ENCODE measurements around the gene PRDM7. TPM values are rescaled to one million over a fixed set of nuclear protein-coding genes. Genes with fewer than 3 reads are reported as not detected.

The PRDM7 gene
- total RNA-seq, 1 donor from 2014 or later, result not detected

DNA sequence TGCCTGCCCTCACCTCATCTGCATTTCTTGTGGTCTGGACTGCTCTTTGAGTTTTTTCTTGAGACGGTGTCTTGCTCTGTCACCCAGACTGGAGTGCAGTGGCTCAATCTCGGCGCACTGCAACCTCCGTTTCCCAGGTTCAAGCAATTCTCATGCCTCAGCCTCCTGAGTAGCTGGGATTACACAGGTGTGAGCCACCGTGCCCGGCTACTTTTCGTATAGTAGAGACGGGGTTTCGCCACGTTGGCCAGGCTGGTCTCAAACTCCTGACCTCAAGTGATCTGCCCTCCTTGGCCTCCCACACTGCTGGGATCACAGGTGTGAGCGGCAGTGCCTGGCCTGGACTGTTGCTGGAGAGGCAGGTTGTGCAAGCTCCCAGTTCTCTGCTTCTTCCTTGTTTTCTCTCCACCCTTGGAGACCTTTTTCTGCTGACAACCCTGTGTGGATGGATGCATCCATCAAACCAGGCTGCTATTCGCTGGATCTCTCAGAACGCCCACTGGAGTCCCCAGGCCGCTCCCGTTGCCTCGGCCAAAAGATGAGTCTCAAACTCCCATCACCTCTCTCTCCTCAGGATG, 35.1 kb downstream of the PRDM7 start:
- Mint-ChIP-seq H3K36me3 (ENCODE audit: low read depth, unreplicated experiment) (peaks cover 12% of the 10 kb centered on the region), H3K9me3 (ENCODE audit: unreplicated experiment) (no peaks in the 10 kb centered on the region), H3K4me1 (ENCODE audit: low read depth, unreplicated experiment) (peaks cover 2% of the 10 kb centered on the region), H3K4me3 (ENCODE audit: unreplicated experiment) (no peak overlapping the region), H3K27ac (ENCODE audit: unreplicated experiment) (no peak overlapping the region), H3K27me3 (ENCODE audit: low read depth, unreplicated experiment) (no peaks in the 10 kb centered on the region)
- FAIRE-seq (no peak), DNase-seq (ENCODE audit: low read depth) (no peak)
- no peak for TF ChIP-seq EZH2 (IDR thresholded peaks at IDR 0.05; ENCODE audit: insufficient read depth, low read length)
- TF ChIP-seq, protein P1, sequence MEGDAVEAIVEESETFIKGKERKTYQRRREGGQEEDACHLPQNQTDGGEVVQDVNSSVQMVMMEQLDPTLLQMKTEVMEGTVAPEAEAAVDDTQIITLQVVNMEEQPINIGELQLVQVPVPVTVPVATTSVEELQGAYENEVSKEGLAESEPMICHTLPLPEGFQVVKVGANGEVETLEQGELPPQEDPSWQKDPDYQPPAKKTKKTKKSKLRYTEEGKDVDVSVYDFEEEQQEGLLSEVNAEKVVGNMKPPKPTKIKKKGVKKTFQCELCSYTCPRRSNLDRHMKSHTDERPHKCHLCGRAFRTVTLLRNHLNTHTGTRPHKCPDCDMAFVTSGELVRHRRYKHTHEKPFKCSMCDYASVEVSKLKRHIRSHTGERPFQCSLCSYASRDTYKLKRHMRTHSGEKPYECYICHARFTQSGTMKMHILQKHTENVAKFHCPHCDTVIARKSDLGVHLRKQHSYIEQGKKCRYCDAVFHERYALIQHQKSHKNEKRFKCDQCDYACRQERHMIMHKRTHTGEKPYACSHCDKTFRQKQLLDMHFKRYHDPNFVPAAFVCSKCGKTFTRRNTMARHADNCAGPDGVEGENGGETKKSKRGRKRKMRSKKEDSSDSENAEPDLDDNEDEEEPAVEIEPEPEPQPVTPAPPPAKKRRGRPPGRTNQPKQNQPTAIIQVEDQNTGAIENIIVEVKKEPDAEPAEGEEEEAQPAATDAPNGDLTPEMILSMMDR (IDR thresholded peaks at IDR 0.05; ENCODE audit: insufficient read depth, low read depth, low read length), result no peak
- H3K27me3 ChIP-seq (ENCODE audit: insufficient read depth, low read length), result no peaks in the 10 kb centered on the region
- H4K20me1 ChIP-seq (ENCODE audit: insufficient read depth, low read length), result peaks cover 13% of the 10 kb centered on the region
- peaks cover 15% of the 10 kb centered on the region for H3K4me1 ChIP-seq (ENCODE audit: insufficient read depth, low read length)
- H3K4me3 ChIP-seq (ENCODE audit: insufficient read depth, low read depth, low read length), result no peak overlapping the region
- H3K4me2 ChIP-seq (ENCODE audit: low read length), result no peak overlapping the region
- H3K36me3 ChIP-seq (ENCODE audit: insufficient read depth, low read length), result peaks cover 9% of the 10 kb centered on the region
- H3K27ac ChIP-seq (ENCODE audit: low read depth, low read length), result no peak overlapping the region
- H3K9ac ChIP-seq (ENCODE audit: low read length), result no peak overlapping the region
- H3K79me2 ChIP-seq (ENCODE audit: insufficient read depth, low read length), result no peaks in the 10 kb centered on the region
- H3K9me3 ChIP-seq (ENCODE audit: insufficient read depth, low read depth, low read length), result no peaks in the 10 kb centered on the region
- H2AFZ ChIP-seq (ENCODE audit: low read depth, low read length), result no peak overlapping the region

DNA sequence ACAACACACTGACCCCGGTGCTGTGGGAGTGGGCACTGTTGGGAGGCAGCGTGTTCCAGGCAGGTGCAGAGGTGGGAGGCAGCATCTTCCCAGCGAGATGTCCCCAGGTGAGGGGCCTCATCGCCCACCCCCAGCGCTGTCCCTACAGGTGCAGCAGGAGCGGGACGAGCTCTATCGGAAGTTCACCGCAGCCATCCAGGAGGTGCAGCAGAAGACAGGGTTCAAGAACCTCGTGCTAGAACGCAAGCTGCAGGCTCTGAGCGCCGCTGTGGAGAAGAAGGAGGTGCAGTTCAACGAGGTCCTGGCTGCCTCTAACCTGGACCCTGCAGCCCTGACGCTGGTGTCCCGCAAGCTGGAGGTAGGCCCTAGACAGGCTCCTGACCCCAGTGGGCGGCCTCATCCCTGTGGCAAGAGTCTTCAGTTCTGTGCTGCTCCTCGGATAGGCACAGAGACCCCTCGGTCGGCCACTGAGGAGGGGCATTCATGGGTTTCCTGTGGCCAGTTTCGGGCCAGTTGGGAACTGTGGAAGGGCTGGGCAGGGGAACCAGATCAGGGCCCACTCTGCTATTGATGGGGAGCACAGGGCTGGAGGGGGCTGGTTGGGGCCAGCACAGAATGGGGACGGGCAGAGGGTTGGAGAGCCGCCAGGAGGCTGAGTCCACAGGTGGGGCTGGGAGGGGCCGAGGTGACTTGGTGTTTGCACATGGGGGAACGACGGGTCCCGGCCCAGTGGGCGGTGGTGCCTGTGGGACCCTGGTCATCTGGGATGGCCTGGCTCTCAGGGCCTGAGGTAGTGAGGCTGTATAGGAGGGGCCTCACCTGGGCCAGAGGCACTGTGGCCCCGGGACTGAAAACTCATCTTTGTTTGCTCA, 36.7 kb downstream of the PRDM7 start:
- no peaks in the 10 kb centered on the region for H3K9me3 Mint-ChIP-seq (ENCODE audit: unreplicated experiment)
- H3K4me3 ChIP-seq (ENCODE audit: insufficient read depth, low read depth, low read length), result no peak overlapping the region
- no peaks in the 10 kb centered on the region for H3K27me3 Mint-ChIP-seq (ENCODE audit: low read depth, unreplicated experiment)
- FAIRE-seq (no peak), DNase-seq (ENCODE audit: low read depth) (no peak)
- H3K79me2 ChIP-seq (ENCODE audit: insufficient read depth, low read length), result no peaks in the 10 kb centered on the region
- H3K27ac ChIP-seq (ENCODE audit: low read depth, low read length), result no peak overlapping the region
- peaks cover 15% of the 10 kb centered on the region for H4K20me1 ChIP-seq (ENCODE audit: insufficient read depth, low read length)
- no peak overlapping the region for H3K9ac ChIP-seq (ENCODE audit: low read length)
- H3K27ac Mint-ChIP-seq (ENCODE audit: unreplicated experiment), result no peak overlapping the region
- H3K4me2 ChIP-seq (ENCODE audit: low read length), result no peak overlapping the region
- no peak overlapping the region for H3K4me3 Mint-ChIP-seq (ENCODE audit: unreplicated experiment)
- peaks cover 23% of the 10 kb centered on the region for H3K36me3 Mint-ChIP-seq (ENCODE audit: low read depth, unreplicated experiment)
- H3K9me3 ChIP-seq (ENCODE audit: insufficient read depth, low read depth, low read length), result no peaks in the 10 kb centered on the region
- no peak overlapping the region for H2AFZ ChIP-seq (ENCODE audit: low read depth, low read length)
- H3K27me3 ChIP-seq (ENCODE audit: insufficient read depth, low read length), result no peaks in the 10 kb centered on the region
- peaks cover 16% of the 10 kb centered on the region for H3K36me3 ChIP-seq (ENCODE audit: insufficient read depth, low read length)
- H3K4me1 ChIP-seq (ENCODE audit: insufficient read depth, low read length), result peaks cover 11% of the 10 kb centered on the region
- H3K4me1 Mint-ChIP-seq (ENCODE audit: low read depth, unreplicated experiment), result peaks cover 2% of the 10 kb centered on the region
- TF ChIP-seq, protein P1 (IDR thresholded peaks at IDR 0.05; ENCODE audit: insufficient read depth, low read depth, low read length), result no peak
- TF ChIP-seq EZH2 (IDR thresholded peaks at IDR 0.05; ENCODE audit: insufficient read depth, low read length), result no peak

DNA sequence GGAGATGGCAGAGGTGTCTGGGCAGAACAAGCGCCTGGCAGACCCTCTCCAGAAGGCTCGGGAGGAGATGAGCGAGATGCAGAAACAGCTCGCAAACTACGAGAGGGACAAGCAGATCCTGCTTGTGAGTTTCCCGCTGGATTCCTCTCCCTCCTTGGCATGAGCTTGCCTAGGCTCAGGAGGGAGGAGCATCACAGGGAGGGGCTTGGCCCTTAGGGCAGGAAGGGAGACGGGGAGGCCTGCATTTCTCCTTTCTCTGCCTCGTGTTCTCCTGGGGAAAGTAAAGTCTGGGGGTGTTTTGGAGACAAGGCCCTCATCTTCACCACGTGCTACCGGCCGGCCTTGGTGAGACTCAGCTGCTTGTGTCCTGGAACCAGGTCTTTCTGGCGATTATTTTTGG, 39.9 kb downstream of the PRDM7 start:
- Histone ChIP-seq H3K36me3 (ENCODE audit: insufficient read depth, low read length) (peaks cover 16% of the 10 kb centered on the region), H3K9ac (ENCODE audit: low read length) (no peak overlapping the region), H3K9me3 (ENCODE audit: insufficient read depth, low read depth, low read length) (no peaks in the 10 kb centered on the region), H3K27me3 (ENCODE audit: insufficient read depth, low read length) (no peaks in the 10 kb centered on the region), H2AFZ (ENCODE audit: low read depth, low read length) (no peak overlapping the region), H3K4me2 (ENCODE audit: low read length) (no peak overlapping the region), H3K4me1 (ENCODE audit: insufficient read depth, low read length) (no peaks in the 10 kb centered on the region), H4K20me1 (ENCODE audit: insufficient read depth, low read length) (peaks cover 16% of the 10 kb centered on the region), H3K79me2 (ENCODE audit: insufficient read depth, low read length) (no peaks in the 10 kb centered on the region), H3K4me3 (ENCODE audit: insufficient read depth, low read depth, low read length) (no peak overlapping the region), H3K27ac (ENCODE audit: low read depth, low read length) (no peak overlapping the region)
- H3K4me1 Mint-ChIP-seq (ENCODE audit: low read depth, unreplicated experiment), result no peaks in the 10 kb centered on the region
- H3K27me3 Mint-ChIP-seq (ENCODE audit: low read depth, unreplicated experiment), result no peaks in the 10 kb centered on the region
- FAIRE-seq, result no peak
- no peak for DNase-seq (ENCODE audit: low read depth)
- no peak overlapping the region for H3K27ac Mint-ChIP-seq (ENCODE audit: unreplicated experiment)
- no peaks in the 10 kb centered on the region for H3K9me3 Mint-ChIP-seq (ENCODE audit: unreplicated experiment)
- no peak overlapping the region for H3K4me3 Mint-ChIP-seq (ENCODE audit: unreplicated experiment)
- TF ChIP-seq EZH2 (IDR thresholded peaks at IDR 0.05; ENCODE audit: insufficient read depth, low read length), result no peak
- TF ChIP-seq, protein P1 (IDR thresholded peaks at IDR 0.05; ENCODE audit: insufficient read depth, low read depth, low read length), result no peak
- H3K36me3 Mint-ChIP-seq (ENCODE audit: low read depth, unreplicated experiment), result peaks cover 38% of the 10 kb centered on the region
